Measurements from ENCODE around the gene CEP104.
"Not testable (repeated sequence)": the region's sequence is repeated elsewhere in the genome, so short reads cannot be mapped to it uniquely, and the experiment has no call there.

The CEP104 gene

DNA sequence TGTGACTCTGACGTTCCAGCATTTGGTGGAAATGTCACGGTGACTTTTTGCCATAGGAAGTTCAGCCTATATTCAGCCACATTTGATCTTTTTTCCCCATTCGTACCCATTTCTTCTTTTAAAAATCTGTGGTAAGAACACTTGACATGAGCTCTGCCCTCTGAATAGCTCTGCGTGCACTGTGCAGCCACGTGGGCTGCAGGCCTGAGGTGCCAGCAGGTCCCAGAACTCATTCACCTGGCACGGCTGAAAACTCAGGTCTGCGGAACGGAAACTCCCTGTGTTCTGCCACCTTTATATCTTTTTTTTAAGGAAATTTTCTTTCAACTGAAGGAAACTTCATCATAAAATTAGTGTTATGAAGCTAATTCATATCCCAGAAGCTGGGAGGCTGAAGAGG is 28.6 kb downstream of the CEP104 start:
- DNase-seq (ENCODE audit: extremely low read depth in 1 of 2, low read depth in 1 of 2): no peak

DNA sequence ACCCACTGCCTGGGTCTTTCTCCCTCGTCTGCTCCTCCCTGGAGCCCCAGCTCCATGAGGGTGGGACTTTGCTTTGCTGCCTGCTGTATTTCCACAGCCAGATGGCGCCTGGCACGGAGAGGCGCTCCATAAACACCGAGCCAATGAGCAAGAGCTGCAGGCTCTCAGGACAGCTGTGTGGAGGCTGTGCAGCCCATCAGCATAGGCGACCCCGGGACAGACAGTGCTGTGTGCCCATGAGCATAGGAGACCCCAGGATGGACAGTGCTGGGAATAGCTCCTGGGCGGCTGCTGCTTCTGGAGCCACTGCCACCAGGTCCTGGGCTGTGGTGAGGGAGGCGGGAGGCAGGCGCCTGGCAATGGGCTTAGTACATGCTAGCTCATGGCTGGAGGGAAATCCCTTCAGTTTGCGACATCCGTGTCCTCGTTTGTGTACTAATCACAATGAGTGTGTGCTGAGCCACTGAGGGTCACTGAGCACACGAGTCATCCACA is 29.2 kb downstream of the CEP104 start:
- no peak for DNase-seq (ENCODE audit: extremely low read depth in 1 of 2, low read depth in 1 of 2)

DNA sequence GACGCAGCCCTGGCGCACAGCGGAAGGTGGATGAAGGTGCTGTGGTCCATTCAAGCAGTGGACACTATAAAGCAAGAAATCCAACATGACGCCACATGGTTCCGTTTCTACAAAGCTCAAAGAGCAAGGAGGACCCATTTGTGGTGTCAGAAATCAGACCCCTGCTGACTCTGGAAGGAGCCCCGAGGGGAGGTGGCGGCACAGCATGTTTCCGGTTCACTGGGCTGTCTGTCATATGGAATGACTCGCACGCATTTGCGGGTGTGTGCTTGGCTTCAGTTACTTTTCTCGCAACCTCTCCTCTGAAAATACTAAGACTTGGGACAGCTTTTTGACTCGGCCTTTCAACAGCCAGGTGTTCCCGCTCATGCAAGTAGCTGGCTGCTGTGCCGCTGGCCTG is 31.7 kb downstream of the CEP104 start:
- DNase-seq (ENCODE audit: extremely low read depth in 1 of 2, low read depth in 1 of 2): no peak

DNA sequence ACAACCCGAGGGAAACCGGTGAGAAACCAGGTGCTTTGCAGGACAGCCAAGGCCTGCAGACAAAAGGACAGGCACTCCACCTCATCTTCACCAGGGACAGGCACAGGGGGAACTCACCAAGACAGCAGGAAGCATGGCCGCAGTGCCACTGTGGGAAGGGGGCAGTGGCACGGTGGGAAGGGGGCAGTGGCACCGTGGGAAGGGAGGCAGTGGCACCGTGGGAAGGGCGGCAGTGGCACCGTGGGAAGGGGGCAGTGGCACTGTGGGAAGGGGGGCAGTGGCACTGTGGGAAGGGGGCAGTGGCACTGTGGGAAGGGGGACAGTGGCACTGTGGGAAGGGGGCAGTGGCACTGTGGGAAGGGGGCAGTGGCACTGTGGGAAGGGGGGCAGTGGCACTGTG is 32.4 kb downstream of the CEP104 start:
- no peak for DNase-seq (ENCODE audit: extremely low read depth in 1 of 2, low read depth in 1 of 2)

DNA sequence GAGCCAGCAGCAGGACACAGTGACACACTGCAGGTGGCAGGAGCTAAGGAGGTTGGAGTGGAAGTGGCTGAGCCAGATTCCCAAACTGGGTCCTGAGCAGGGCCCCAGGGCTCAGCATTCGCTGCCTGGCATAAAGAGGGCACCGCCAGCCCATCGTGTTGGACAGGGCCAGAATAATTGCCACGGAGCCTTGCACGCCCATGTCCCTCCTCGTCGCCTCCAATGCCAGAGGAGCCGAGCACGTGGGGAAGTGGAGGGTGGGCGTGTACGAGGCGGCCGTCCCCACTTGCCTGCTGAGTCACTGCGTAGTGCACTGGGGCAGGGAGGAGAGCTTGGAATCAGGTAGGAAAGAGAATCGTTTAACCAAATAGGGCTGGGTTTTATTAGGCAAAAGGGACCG is 34.6 kb downstream of the CEP104 start:
- DNase-seq (ENCODE audit: extremely low read depth in 1 of 2, low read depth in 1 of 2): no peak

DNA sequence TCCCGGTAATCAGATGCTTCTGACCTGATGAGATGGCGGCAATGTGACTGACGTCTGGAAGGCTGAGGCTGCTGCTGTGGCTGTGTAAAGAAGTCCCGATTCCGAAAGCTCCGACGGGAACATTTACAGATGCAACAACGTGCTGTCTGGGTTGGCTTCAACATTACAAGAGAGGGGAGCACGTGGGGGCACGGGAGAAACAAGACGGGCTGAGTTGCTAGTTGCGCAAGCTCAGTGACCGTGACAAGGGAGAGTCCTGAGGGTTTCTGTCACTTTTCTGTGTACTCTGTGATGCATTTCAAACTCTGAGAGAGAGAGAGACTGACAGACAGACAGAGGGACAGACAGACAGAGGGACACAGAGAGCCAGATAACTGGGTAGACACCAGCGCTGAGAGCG is 35.1 kb downstream of the CEP104 start:
- no peak for DNase-seq (ENCODE audit: extremely low read depth in 1 of 2, low read depth in 1 of 2)

DNA sequence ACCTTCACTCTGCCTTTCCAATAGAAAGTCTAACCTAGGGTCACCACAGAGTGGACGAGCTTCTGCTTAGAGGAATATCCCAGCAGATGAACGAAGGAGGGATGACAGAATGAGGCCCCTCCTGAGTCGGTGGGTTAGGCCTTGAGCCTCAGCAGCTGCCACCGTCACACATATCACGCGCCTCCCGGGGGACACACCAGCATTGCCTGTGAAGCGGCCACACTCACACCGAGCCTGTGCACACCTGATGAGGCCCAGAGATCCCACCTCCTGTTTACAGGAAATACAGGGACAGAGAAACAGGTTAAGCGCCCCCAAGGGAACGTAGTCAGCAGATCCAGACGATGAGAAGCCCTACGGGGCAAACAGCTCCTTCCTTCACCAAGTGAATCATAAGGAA is 35.6 kb downstream of the CEP104 start:
- DNase-seq (ENCODE audit: extremely low read depth in 1 of 2, low read depth in 1 of 2): no peak

DNA sequence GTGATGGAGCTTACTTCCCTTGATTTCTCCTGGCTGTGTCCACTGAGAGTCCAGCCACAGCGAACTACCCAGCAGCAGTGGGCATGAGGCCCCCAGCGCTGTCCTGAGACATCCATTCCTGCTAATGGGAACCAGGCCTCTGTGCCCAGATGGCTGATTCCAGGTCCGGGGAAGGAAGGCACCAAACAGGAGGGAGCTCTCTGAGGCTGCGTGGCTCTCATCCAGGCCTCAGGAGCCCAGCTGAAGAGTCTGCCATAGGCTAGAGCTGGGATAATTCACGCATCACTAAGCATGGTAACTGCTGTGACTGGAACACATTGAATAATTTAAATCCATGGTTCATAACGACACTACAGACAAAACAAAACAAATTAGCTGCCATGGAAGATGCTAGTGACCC is 36.0 kb downstream of the CEP104 start:
- DNase-seq (ENCODE audit: extremely low read depth in 1 of 2, low read depth in 1 of 2): no peak

DNA sequence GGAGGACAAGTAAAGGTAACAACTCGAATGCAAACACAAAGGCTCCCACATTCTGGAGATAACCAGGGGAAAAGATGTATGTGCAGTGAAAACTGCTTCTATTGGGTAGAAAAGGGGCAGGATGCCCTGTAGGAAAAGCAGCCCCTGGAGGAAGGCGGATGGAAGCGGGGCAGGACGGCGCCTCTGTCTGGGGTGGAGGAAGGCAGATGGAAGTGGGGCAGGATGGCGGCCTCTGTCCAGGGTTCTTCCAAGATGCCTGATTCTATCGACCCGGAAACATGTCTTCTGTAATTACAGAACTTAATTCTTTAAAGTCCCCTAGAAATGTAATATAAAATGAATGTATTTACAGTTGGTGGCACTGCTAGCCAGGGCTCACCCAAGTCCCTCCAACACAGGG is 36.7 kb downstream of the CEP104 start:
- no peak for DNase-seq (ENCODE audit: extremely low read depth in 1 of 2, low read depth in 1 of 2)

DNA sequence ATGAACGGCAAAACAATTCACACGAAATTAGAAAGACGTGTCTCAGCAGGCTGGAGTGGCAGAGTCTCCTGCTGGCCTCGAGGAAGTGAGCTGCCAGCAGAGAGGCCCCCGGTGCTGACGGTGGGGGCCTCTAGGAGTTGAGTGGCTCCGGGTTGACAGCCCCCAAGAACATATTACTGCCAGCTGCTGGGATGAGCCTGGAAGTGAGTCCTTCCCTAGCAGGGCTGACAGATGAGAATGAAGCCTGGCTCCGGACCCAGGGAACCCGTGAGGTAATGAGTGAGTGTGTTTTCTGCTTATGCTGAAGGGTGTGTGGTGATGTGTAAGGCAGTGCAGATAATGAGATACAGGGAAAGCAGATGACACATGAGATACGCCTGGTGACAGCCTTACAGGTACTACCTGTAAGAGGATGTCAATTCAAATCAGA is 37.2 kb downstream of the CEP104 start:
- DNase-seq (ENCODE audit: extremely low read depth in 1 of 2, low read depth in 1 of 2): no peak

DNA sequence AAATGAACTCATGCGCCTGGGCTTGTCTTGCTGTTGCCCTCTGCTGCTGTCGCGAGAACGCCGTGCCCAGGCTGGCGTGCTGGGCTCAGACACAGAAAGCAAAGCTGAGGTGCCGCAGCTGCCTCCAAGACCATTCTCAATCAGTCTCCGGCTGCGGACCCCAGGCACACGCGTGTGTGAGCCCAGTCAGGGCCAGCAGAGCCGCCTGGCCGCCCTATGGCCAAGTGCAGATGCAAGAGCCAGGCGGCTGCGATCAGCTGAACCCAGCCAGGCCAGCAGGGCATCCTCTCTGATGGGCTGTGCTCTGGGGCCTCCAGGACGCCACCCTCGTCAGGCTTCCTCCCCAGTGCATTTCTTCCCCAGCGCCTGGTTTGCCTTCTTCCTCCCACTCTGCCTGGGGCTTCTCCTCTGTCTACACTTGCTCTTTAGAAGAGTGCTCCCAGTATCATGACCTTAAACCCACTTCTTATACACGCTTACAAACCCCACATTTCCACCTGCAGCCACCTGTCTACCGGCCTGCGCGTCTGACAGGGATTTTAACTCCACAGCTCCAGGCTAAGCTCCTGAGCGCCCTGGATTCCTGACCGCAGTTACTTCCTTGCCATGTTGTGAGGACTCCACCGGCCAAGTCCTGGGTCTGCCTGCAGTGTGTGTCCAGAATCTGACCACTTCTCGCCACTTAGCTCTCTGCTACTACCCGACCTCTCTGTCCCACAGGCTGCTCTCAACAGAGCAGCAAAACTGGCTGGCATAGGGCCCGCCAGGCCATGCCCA is 39.0 kb downstream of the CEP104 start:
- no peak for DNase-seq (ENCODE audit: extremely low read depth in 1 of 2, low read depth in 1 of 2)

DNA sequence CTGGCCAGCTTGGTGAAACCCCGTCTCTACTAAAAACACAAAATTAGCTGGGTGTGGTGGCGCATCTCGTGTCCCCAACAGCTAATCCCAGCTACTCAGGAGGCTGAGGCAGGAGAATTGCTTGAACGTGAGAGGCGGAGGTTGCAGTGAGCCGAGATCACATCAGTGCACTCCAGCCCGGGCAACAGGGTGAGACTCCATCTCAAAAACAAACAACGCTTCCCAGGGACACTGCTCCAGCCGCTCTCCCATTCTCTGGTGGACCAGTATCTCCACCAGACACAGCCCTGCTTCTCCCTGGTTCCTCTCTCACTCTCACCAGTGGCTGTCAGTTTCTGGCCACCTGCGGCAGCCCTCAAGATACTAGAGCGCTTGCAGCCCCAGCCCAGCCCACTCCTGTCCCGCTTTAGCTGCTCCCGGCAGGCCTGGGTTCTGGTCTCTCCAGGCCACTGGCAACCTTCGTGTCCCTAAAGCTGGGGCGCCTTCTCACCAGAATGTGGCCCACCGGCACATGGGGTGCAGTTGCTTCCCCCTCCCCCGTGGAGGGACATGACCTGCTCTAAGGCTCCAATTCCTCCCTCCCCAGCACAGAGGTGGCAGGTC is 39.8 kb downstream of the CEP104 start:
- DNase-seq (ENCODE audit: extremely low read depth in 1 of 2, low read depth in 1 of 2): no peak

DNA sequence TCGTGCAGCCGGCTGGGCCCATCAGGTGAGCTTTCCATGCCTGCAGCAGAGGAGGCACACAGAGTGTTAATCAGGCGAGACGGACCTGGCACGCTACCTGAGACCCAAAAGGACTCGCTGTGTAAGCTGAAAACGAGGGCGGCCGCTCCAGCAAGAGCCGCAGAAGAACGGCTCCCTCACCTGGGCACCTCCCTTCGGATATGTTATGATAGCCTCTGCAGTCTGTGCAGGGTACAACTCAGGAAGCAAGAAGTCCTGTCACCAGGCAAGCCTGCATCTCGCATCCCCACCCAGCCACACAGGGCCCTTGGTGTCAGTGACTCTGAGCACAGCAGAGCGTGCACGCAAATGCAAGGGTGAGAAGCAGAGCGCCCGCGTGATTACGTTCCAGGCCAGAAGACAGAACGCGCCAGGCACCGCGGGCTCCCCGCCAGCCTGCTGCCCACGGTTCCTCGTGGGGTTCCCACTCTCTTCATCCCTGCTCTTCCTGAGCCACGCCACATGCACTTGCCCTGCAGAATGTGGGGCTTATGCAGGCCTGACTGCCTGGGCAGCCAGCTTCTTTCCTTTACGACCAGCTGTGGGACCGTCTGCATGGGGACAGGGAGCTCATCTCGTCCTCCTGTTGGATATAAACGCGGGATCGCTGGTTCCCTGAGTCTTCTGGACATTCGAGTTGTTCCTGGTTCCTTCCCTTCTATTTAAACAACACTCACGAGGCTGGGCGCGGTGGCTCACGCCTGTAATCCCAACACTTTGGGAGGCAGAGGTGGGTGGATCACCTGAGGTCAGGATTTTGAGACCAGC is 40.5 kb downstream of the CEP104 start:
- DNase-seq (ENCODE audit: extremely low read depth in 1 of 2, low read depth in 1 of 2): no peak

DNA sequence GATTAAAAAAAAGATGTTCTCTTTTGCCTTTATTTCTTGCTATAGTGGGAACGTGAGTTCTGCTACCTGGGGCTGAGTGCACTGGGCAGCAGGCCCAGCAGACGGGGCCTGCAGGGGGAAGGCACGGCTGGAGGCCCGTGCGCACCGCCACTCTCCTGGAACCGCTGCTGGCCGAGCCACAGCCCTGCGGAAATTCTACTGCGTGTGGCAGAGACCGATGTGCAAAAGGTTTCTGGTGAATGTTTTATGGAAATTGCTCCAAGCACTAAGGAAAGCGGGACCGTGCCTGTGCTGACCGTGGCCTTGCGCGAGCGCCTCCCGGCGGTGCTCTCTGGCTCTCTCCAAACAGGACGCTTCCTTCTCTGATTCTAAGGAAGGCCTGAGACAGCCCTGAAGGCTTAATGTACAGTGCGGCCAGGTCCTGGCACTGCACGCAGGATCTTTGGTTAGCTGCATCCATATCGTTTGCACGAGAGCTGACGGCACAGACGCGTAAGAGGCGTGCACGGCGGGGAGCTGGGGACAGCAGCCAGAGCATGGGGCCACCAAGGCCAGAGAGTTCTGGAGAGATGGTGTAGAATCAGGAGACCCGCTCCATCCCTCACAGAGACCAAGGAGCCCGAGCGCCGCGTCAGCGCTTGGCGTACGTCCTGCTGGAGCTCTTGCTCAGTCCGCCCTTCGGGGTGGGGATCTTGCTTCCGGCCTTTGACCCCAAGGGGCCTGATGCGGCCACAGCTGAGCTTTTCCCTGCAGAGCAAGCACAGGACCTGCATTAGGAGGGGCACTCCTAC is 42.0 kb downstream of the CEP104 start:
- DNase-seq (ENCODE audit: extremely low read depth in 1 of 2, low read depth in 1 of 2): no peak

DNA sequence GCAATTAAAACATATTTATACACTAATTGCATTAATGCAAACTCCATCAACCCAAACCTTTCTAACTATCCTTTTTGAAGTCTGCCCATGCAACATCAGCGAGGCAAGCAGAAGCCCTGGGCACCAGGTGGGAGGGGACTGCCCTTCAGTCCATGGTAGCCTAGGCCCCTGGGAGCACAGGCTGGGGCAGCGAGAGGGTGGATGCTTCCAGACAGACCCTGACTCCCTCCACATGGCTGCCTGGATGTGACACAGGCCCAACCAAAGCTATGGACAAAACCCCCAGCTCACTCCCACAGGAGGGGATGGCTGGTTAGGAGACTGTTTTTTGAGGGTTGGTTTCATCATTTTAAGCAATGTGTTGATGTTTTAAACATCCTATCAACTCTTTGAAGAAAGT is 42.9 kb downstream of the CEP104 start:
- DNase-seq (ENCODE audit: extremely low read depth in 1 of 2, low read depth in 1 of 2): no peak

DNA sequence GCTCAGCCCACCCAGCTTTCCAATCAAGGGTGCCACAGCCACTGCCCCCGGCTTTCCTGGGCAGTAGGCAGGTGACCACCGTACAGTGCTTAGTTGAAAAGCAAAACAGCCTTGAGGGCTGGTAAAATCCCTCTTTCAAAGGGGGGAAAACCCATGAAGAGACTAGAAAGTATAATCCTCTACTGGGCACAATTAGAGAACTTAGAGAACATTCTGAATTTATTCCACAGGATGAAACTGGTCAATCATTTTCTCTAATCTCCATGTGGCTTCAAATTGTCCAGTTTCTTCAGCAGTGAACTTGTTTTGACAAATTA is 45.5 kb downstream of the CEP104 start:
- DNase-seq (ENCODE audit: extremely low read depth in 1 of 2, low read depth in 1 of 2): no peak

DNA sequence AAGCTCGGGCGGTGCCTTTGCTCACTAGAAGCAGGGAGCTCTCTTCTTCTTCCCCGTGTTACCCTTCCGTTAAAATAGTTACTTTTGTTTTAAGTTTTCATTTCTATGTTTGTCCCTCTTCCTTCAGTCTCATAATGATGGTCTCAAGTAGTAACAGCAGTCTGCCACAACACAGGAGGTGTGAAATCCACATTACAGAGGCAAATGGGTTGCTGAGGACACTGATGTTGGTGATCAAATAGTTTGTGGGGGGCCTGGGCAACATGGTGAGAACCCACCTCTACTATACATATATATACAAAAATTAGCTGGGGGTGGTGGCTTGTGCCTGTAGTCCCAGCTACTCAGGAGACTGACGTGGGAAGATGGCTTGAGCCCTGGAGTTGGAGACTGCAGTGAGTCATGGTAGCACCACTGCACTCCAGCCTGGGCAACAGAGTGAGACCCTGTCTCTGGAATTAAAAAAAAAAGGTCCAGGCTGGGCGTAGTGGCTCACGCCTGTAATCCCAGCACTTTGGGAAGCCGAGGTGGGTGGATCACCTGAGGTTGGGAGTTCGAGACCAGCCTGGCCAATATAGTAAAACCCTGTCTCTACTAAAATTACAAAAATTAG is 46.8 kb downstream of the CEP104 start:
- DNase-seq (ENCODE audit: extremely low read depth in 1 of 2, low read depth in 1 of 2): not testable (repeated sequence)

DNA sequence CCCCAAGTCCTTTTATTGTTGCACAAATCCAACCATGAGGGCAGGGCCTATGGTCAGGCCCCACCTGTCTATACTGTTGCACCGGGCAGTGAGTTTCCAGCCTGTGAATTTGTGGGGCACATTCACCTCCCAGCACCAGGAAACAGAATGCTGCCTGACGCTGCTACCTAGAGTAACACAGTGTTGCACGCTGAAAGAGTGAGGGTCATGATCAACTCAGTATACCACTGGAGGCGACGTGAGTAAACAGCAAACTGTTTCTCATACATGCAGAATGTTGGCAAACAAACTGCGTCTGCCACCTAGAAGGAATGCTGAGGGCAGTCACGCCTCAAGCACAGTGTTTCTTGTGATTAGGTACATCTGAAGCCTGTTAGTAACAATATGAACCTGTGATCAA is 47.3 kb downstream of the CEP104 start:
- DNase-seq (ENCODE audit: extremely low read depth in 1 of 2, low read depth in 1 of 2): no peak

DNA sequence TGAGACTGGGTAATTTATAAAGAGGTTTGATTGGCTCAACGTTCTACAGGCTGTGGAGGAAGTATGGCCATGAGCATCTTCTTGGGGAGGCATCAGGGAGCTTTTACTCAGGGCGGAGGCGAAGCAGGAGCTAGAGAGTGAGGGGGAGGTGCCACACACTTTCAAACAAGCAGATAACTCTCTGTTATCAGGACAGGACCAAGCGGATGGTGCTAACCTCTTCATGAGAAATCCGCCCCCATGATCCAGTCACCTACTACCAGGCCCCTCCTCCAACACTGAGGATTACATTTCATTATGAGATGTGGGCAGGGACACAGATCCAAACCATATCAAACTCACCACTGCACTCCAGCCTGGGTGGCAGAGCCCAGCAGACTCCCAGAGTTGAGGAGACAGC is 49.2 kb downstream of the CEP104 start:
- DNase-seq (ENCODE audit: extremely low read depth in 1 of 2, low read depth in 1 of 2): no peak

DNA sequence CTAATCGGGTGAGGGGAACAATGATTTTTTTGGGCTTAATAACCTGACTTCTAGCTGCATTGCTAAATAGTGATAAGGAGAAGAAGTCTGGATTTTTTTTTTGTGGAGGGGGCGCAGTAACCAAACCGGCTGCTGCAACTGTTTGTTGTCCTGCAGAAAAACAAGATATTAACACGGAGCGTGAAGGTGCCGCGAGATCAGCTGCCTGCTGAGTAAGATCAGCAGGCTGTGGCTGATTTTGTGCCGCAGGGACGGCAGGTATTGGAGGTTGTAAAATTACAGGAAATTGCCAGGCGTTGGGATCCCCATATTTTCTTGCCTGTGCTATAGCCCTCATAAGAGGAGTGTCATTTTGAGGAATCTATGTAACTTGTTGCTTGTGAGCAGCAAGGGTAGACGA is 52.0 kb downstream of the CEP104 start:
- DNase-seq (ENCODE audit: extremely low read depth in 1 of 2, low read depth in 1 of 2): no peak

DNA sequence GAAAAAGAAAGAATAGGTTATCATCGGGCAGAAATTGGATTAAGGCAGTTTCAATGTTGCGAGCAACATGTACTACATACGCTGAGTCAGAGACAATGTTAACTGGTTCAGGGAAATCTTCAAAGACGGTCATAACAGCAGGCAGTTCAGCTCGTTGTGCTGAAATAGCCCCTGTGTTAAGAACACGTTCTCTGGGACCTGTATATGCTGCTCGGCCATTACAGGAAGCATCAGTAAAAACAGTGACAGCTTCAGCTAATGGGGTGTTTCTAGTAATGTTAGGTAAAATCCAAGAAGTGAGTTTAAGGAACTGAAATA is 52.4 kb downstream of the CEP104 start:
- DNase-seq (ENCODE audit: extremely low read depth in 1 of 2, low read depth in 1 of 2): not testable (repeated sequence)
